Neutrophil (primary cell): ENCODE measurements around the gene KLHL14.

Experiments used
- H3K27ac ChIP-seq: fragments of 200-600 bp; sonication (generic); 2 replicates; pipeline ENCODE4 v1.5.1; 2016; ENCODE audit warnings: mild to moderate bottlenecking, moderate library complexity
- H3K27me3 ChIP-seq: fragments of 200-600 bp; sonication (generic); 2 replicates; pipeline ENCODE4 v1.6.0; 2016; ENCODE audit warnings: mild to moderate bottlenecking
- H3K36me3 ChIP-seq: fragments of 200-600 bp; sonication (generic); 2 replicates; pipeline ENCODE4 v1.5.1; 2017
- H3K4me1 ChIP-seq, 2 experiments: fragments of 200-600 bp in 1 of 2; sonication (generic) in 1 of 2; 1 replicate in 1 of 2; 2 replicates in 1 of 2; pipeline versions ENCODE4 v1.5.1 to v1.6.1; 2013 to 2016; ENCODE audit warnings: low read depth in 1 of 2, low read length in 1 of 2, mild to moderate bottlenecking in 1 of 2, moderate library complexity in 1 of 2; ENCODE audit not compliant: control insufficient read depth in 1 of 2, insufficient read depth in 1 of 2
- H3K4me3 ChIP-seq, 2 experiments: fragments of 200-600 bp in 1 of 2; sonication (generic) in 1 of 2; 1 replicate in 1 of 2; 2 replicates in 1 of 2; pipeline ENCODE4 v1.5.1; 2013 to 2016; ENCODE audit warnings: low read depth in 1 of 2, low read length in 1 of 2, mild to moderate bottlenecking in 1 of 2, moderate library complexity in 1 of 2
- H3K9me3 ChIP-seq: fragments of 200-600 bp; sonication (generic); 2 replicates; pipeline ENCODE4 v1.5.1; 2016
- CTCF ChIP-seq: fragments of 200-600 bp; sonication (generic); IDR thresholded peaks from 2 replicates; pipeline ENCODE4 v1.5.1; 2016; ENCODE audit warnings: antibody characterized with exemption

Gene KLHL14

GRCh38 chr18:32772581-32773381, at the start of gene KLHL14:
KLHL14 (minus strand) TSS chr18:32773023; CDS start chr18:32770591, 2,432 bp downstream.
- TF ChIP-seq CTCF = no peak
- H3K9me3 ChIP-seq = no peaks in the 10 kb centered on the region
- H3K27ac ChIP-seq = no peak within 1 kb of the TSS
- H3K4me3 ChIP-seq = no peak within 1 kb of the TSS
- H3K27me3 ChIP-seq = peaks cover 78% of the 10 kb centered on the region
- H3K36me3 ChIP-seq = no peaks in the 10 kb centered on the region
- no peaks in the 10 kb centered on the region for H3K4me1 ChIP-seq

- H3K36me3 ChIP-seq = no peaks in the 10 kb centered on the region
- no peak for TF ChIP-seq CTCF
- H3K27me3 ChIP-seq = no peaks in the 10 kb centered on the region
- no peaks in the 10 kb centered on the region for H3K9me3 ChIP-seq
- no peaks in the 10 kb centered on the region for H3K4me1 ChIP-seq
- no peak overlapping the region for H3K4me3 ChIP-seq
- no peak overlapping the region for H3K27ac ChIP-seq
Observed at GRCh38 chr18:32822197-32822596, 49.4 kb upstream of the KLHL14 start.

DNA sequence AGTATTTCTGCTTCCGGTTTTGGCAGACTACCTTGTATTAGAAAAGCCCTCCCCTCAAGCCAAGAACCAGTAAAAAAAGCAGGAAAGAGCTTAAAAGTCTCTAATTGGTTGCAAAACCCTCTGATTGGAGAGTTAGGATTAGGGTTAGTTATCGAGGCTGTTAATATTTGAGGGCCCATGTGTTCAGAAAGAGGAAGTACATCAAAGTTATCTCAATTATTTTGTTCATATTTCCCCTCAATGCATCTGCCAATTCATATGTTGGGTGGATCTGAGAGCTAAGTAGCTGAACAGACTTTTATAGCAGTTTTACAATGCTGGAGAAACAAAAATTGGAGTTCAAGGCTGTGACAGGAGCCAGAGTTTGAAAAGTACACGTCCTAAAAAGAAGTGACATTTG, 43.1 kb upstream of the KLHL14 start:
- TF ChIP-seq CTCF = no peak

DNA sequence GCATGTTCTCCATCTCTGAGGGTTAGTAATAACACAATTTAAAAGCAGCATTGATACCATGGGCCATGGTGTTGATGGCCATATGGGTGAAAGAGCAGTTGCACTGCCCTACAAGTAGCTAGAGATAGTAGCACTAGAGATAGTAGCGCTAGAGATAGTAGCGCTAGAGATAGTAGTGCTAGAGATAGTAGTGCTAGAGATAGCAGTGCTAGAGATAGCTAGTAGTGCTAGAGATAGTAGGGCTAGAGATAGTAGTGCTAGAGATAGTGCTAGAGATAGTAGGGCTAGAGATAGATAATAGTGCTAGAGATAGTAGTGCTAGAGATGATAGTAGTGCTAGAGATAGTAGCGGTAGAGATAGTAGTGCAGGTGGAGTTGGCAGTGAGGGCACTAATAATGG, 39.5 kb upstream of the KLHL14 start:
- Histone ChIP-seq H3K27me3 (no peaks in the 10 kb centered on the region), H3K36me3 (no peaks in the 10 kb centered on the region), H3K27ac (no peak overlapping the region), H3K4me3 (no peak overlapping the region), H3K4me1 (no peaks in the 10 kb centered on the region), H3K9me3 (no peaks in the 10 kb centered on the region)
- no peak for TF ChIP-seq CTCF

More for the DNA sequence above, 43.1 kb upstream of the KLHL14 start:
- Histone ChIP-seq H3K27ac (no peak overlapping the region), H3K4me3 (no peak overlapping the region), H3K4me1 (no peaks in the 10 kb centered on the region), H3K27me3 (no peaks in the 10 kb centered on the region), H3K36me3 (no peaks in the 10 kb centered on the region), H3K9me3 (no peaks in the 10 kb centered on the region)

DNA sequence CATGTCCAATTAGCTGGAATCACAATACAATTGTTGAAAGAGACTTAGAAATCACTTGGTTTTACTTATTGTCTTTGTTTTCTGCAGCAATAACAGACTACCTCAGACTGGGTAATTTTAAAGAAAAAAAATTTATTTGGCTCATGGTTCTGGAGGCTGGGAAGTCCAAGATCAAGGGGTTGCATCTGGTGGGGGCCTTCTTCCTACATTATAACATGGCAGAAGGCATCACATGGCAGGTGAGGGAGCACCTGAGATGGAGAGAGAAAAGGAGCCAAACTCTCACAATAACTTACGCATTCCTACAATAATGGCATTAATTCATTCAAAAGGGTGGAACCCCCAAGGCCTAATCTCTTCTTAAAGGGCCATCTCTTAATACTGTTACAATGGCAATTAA, 37.5 kb upstream of the KLHL14 start:
- TF ChIP-seq CTCF = no peak
- Histone ChIP-seq H3K27me3 (no peaks in the 10 kb centered on the region), H3K4me3 (no peak overlapping the region), H3K36me3 (no peaks in the 10 kb centered on the region), H3K4me1 (no peaks in the 10 kb centered on the region), H3K9me3 (no peaks in the 10 kb centered on the region), H3K27ac (no peak overlapping the region)
